Activated T-helper 1 cell treated with anti-CD3 and anti-CD28 coated beads, Interleukin-12 subunit alpha, Interleukin-12 subunit beta, Interleukin-2, Interleukin-4 antibody, amounts not matched to agents 30 ng/mL and 10 ng/mL and 1 ng/mL, durations not matched to agents 14 hours and 24 hours and 36 hours (primary cell): Measurements from ENCODE around the gene EFCAB6. TPM values are rescaled to one million over a fixed set of nuclear protein-coding genes. Genes with fewer than 3 reads are reported as not detected.

Experiments used
- DNase-seq: peaks from one replicate; pipeline ENCODE4 v3.0.0; 2021; ENCODE audit warnings: low spot score
- H3K27ac Mint-ChIP-seq: one replicate; pipeline ENCODE4 v1.8.0; 2021; ENCODE audit warnings: mild to moderate bottlenecking, mixed read lengths
- H3K27me3 Mint-ChIP-seq: one replicate; pipeline ENCODE4 v1.8.0; 2022; ENCODE audit warnings: mild to moderate bottlenecking, moderate library complexity, mixed read lengths; ENCODE audit not compliant: insufficient read depth
- H3K36me3 Mint-ChIP-seq: one replicate; pipeline ENCODE4 v1.8.0; 2021; ENCODE audit warnings: low read depth, mixed read lengths
- H3K4me1 Mint-ChIP-seq: one replicate; pipeline ENCODE4 v1.8.0; 2021; ENCODE audit warnings: low read depth, mixed read lengths
- H3K4me3 Mint-ChIP-seq: one replicate; pipeline ENCODE4 v1.8.0; 2021; ENCODE audit warnings: mild to moderate bottlenecking, moderate library complexity, mixed read lengths
- H3K9me3 Mint-ChIP-seq: one replicate; pipeline ENCODE4 v1.8.0; 2021; ENCODE audit warnings: mixed read lengths
- intact Hi-C: fragments of 100-400 bp; cut with micrococcal nuclease; formaldehyde crosslinking; loops from one replicate; pipeline ENCODE4 v1.15.1; 2024
- total RNA-seq: library from RNA; stranded (reverse); gene quantifications from 2 replicates; pipeline ENCODE4 v1.2.3, GENCODE V29; 2022

Gene EFCAB6
- total RNA-seq, 1 donor from 2014 or later = not detected

- DNase-seq = no peak
- intact Hi-C loops = no loop called here
- Mint-ChIP-seq H3K27me3 (no peaks in the 10 kb centered on the region), H3K27ac (no peak overlapping the region), H3K9me3 (no peaks in the 10 kb centered on the region), H3K4me3 (no peak overlapping the region), H3K4me1 (no peaks in the 10 kb centered on the region), H3K36me3 (no peaks in the 10 kb centered on the region)
Observed at GRCh38 chr22:43823911-43824665, 12.0 kb upstream of the EFCAB6 start.

- Mint-ChIP-seq H3K27ac (no peak overlapping the region), H3K4me3 (no peak overlapping the region), H3K4me1 (no peaks in the 10 kb centered on the region), H3K9me3 (no peaks in the 10 kb centered on the region), H3K27me3 (no peaks in the 10 kb centered on the region), H3K36me3 (no peaks in the 10 kb centered on the region)
- intact Hi-C loops = no loop called here
- no peak for DNase-seq
Observed at GRCh38 chr22:43823353-43823908, 11.3 kb upstream of the EFCAB6 start.

GRCh38 chr22:43821606-43822425 lies 9.7 kb upstream of the EFCAB6 start:
- H3K4me1 Mint-ChIP-seq = no peaks in the 10 kb centered on the region
- intact Hi-C loops = no loop called here
- H3K36me3 Mint-ChIP-seq = no peaks in the 10 kb centered on the region
- DNase-seq = no peak
- no peaks in the 10 kb centered on the region for H3K27me3 Mint-ChIP-seq
- no peaks in the 10 kb centered on the region for H3K9me3 Mint-ChIP-seq
- H3K4me3 Mint-ChIP-seq = no peak overlapping the region
- H3K27ac Mint-ChIP-seq = no peak overlapping the region

GRCh38 chr22:43820651-43821305 lies 8.7 kb upstream of the EFCAB6 start:
- Mint-ChIP-seq H3K27me3 (no peaks in the 10 kb centered on the region), H3K9me3 (no peaks in the 10 kb centered on the region), H3K4me1 (no peaks in the 10 kb centered on the region), H3K27ac (no peak overlapping the region), H3K36me3 (no peaks in the 10 kb centered on the region), H3K4me3 (no peak overlapping the region)
- intact Hi-C loops = no loop called here
- no peak for DNase-seq

GRCh38 chr22:43819931-43820640 lies 8.0 kb upstream of the EFCAB6 start:
- intact Hi-C loops = no loop called here

GRCh38 chr22:43819421-43819921 lies 7.4 kb upstream of the EFCAB6 start:
- Mint-ChIP-seq H3K36me3 (no peaks in the 10 kb centered on the region), H3K4me3 (no peak overlapping the region), H3K4me1 (no peaks in the 10 kb centered on the region), H3K27me3 (no peaks in the 10 kb centered on the region), H3K9me3 (no peaks in the 10 kb centered on the region), H3K27ac (no peak overlapping the region)
- no peak for DNase-seq
- intact Hi-C loops = no loop called here

More at GRCh38 chr22:43819931-43820640, 8.0 kb upstream of the EFCAB6 start:
- no peak for DNase-seq
- H3K36me3 Mint-ChIP-seq = no peaks in the 10 kb centered on the region
- no peak overlapping the region for H3K4me3 Mint-ChIP-seq
- no peak overlapping the region for H3K27ac Mint-ChIP-seq
- H3K27me3 Mint-ChIP-seq = no peaks in the 10 kb centered on the region
- H3K4me1 Mint-ChIP-seq = no peaks in the 10 kb centered on the region
- H3K9me3 Mint-ChIP-seq = no peaks in the 10 kb centered on the region

- no peaks in the 10 kb centered on the region for H3K27me3 Mint-ChIP-seq
- H3K9me3 Mint-ChIP-seq = no peaks in the 10 kb centered on the region
- intact Hi-C loops = no loop called here
- H3K36me3 Mint-ChIP-seq = no peaks in the 10 kb centered on the region
- H3K27ac Mint-ChIP-seq = no peak overlapping the region
- H3K4me3 Mint-ChIP-seq = no peak overlapping the region
- H3K4me1 Mint-ChIP-seq = peaks cover 3% of the 10 kb centered on the region
- DNase-seq = no peak
Observed at GRCh38 chr22:43818981-43819380, 6.9 kb upstream of the EFCAB6 start.

- peaks cover 17% of the 10 kb centered on the region for H3K4me1 Mint-ChIP-seq
- H3K4me3 Mint-ChIP-seq = no peak overlapping the region
- no peaks in the 10 kb centered on the region for H3K27me3 Mint-ChIP-seq
- no peak for DNase-seq
- no peaks in the 10 kb centered on the region for H3K9me3 Mint-ChIP-seq
- H3K36me3 Mint-ChIP-seq = no peaks in the 10 kb centered on the region
- no peak overlapping the region for H3K27ac Mint-ChIP-seq
- intact Hi-C loops = no loop called here
Observed at GRCh38 chr22:43817402-43817801, 5.3 kb upstream of the EFCAB6 start.

GRCh38 chr22:43814264-43814663 lies 2.2 kb upstream of the EFCAB6 start:
- peaks cover under 1% of the 10 kb centered on the region for H3K27me3 Mint-ChIP-seq
- intact Hi-C loops = loop anchor here (5.0 kb wide), 1 partner anchor 683 kb away; the partner anchor contains the start of gene RTL6
- peak overlapping the region; percentile 62 for H3K4me3 Mint-ChIP-seq

GRCh38 chr22:43812890-43813289 lies 785 bp upstream of the EFCAB6 start:
- no peaks in the 10 kb centered on the region for H3K36me3 Mint-ChIP-seq
- H3K9me3 Mint-ChIP-seq = no peaks in the 10 kb centered on the region
- H3K27ac Mint-ChIP-seq = peak overlapping the region; percentile 88
- peaks cover 39% of the 10 kb centered on the region for H3K4me1 Mint-ChIP-seq
- peaks cover 5% of the 10 kb centered on the region for H3K27me3 Mint-ChIP-seq
- intact Hi-C loops = loop anchor here (1.0 to 5.0 kb wide), 3 partner anchors 110 to 684 kb away; partner anchors contain the start of genes PNPLA3, RTL6 and SAMM50
- peak overlapping the region; percentile 94 for H3K4me3 Mint-ChIP-seq
- no peak for DNase-seq

More at GRCh38 chr22:43814264-43814663, 2.2 kb upstream of the EFCAB6 start:
- no peak overlapping the region for H3K27ac Mint-ChIP-seq
- no peak for DNase-seq
- no peaks in the 10 kb centered on the region for H3K9me3 Mint-ChIP-seq
- peaks cover 39% of the 10 kb centered on the region for H3K4me1 Mint-ChIP-seq
- H3K36me3 Mint-ChIP-seq = no peaks in the 10 kb centered on the region

- H3K27me3 Mint-ChIP-seq = peaks cover 6% of the 10 kb centered on the region
- no peaks in the 10 kb centered on the region for H3K9me3 Mint-ChIP-seq
- H3K27ac Mint-ChIP-seq = peak overlapping the region; percentile 88
- intact Hi-C loops = loop anchor here (1.0 to 5.0 kb wide), 3 partner anchors 112 to 686 kb away; partner anchors contain the start of genes PNPLA3, RTL6 and SAMM50
- H3K4me1 Mint-ChIP-seq = peaks cover 39% of the 10 kb centered on the region
- DNase-seq = no peak
- no peaks in the 10 kb centered on the region for H3K36me3 Mint-ChIP-seq
- peak overlapping the region; percentile 94 for H3K4me3 Mint-ChIP-seq
Observed at GRCh38 chr22:43811777-43812148, 342 bp downstream of the EFCAB6 start.

- H3K4me1 Mint-ChIP-seq = no peaks in the 10 kb centered on the region
- H3K9me3 Mint-ChIP-seq = peaks cover 13% of the 10 kb centered on the region
- no peak overlapping the region for H3K4me3 Mint-ChIP-seq
- H3K27ac Mint-ChIP-seq = no peak overlapping the region
- no peaks in the 10 kb centered on the region for H3K36me3 Mint-ChIP-seq
- peaks cover 28% of the 10 kb centered on the region for H3K27me3 Mint-ChIP-seq
- intact Hi-C loops = no loop called here
- no peak for DNase-seq
Observed at GRCh38 chr22:43802897-43803495, 9.1 kb downstream of the EFCAB6 start.
